ENCODE measurements around the gene RNF157. TPM values are rescaled to one million over a fixed set of nuclear protein-coding genes. Genes with fewer than 3 reads are reported as not detected.

RNF157 gene
- total and polyA plus RNA-seq, 2 of the 13 experiments (the other 11 are each of a cell fraction or from before 2014, with no cell fraction given) = 0.44 to 1.5 TPM

DNA sequence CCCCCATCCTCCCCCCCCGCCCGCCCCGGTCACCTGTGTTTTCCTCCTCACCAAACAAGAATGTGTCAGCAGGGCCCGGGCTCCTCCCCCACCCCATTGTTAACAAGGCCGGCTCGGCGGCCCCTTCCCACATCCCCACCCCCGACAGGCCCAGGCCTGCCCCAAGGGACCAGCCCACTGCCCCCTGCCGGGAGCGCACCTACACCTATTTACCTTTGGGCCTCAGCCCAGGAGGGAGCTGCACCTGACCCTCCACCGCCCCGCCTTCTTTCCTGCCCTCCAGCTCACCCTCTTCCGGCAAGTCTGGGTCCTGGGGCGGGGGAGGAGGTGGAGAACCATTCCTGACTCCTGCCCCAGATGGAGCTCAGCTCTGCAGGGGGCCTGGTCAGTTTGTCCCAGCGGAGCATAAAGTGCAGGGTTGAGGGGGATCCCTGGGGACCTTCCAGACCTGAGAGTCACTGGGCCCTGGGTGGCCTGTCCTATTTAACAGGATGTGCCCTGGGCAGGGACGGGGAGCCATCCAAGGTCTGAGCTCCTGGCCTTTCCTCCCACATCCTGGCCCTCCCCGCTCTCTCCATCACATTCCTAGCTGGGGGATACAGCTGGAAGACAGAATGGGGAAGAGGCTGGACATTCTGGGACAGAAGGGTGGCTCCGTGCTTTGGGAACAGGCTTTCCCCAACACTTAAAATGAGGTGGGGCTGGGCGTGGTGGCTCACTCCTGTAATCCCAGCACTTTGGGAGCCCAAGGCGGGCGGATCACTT, 107.5 kb downstream of the RNF157 start (continued):
- no peak for TF ChIP-seq HHEX (CRISPR knock-in tag; IDR thresholded peaks at IDR 0.05)
- no peak for TF ChIP-seq ZNF101 (CRISPR knock-in tag; IDR thresholded peaks at IDR 0.05; ENCODE audit: borderline replicate concordance, low read depth)
- no peak for TF ChIP-seq POGZ (CRISPR knock-in tag; IDR thresholded peaks at IDR 0.05)
- TF ChIP-seq SP5 (CRISPR knock-in tag; IDR thresholded peaks at IDR 0.05; ENCODE audit: borderline replicate concordance, low read depth) = peak; percentile 98
- no peak for TF ChIP-seq NR2C2 (CRISPR knock-in tag; IDR thresholded peaks at IDR 0.05; ENCODE audit: borderline replicate concordance)
- TF ChIP-seq EHMT2 (IDR thresholded peaks at IDR 0.05; ENCODE audit: borderline replicate concordance, low read depth, low read length) = no peak
- no peak for TF ChIP-seq TMF1 (CRISPR knock-in tag; IDR thresholded peaks at IDR 0.05; ENCODE audit: low read depth)
- no peak for TF ChIP-seq BRCA1 (CRISPR knock-in tag; IDR thresholded peaks at IDR 0.05)
- 0 out of 2 replicates have a peak, but pooled peaks have one; percentile 14 for TF ChIP-seq ZFP1 (CRISPR knock-in tag; IDR thresholded peaks at IDR 0.05)
- TF ChIP-seq ISX (CRISPR knock-in tag; conservative IDR thresholded peaks at IDR 0.05) = no peak
- no peak for TF ChIP-seq ZNF138 (CRISPR knock-in tag; IDR thresholded peaks at IDR 0.05; ENCODE audit: low read depth)
- peak; percentile 34; the same call in 1 of the 2 replicates for TF ChIP-seq NRL (CRISPR knock-in tag; IDR thresholded peaks at IDR 0.05; ENCODE audit: borderline replicate concordance)
- TF ChIP-seq ZNF761 (CRISPR knock-in tag; conservative IDR thresholded peaks at IDR 0.05) = no peak
- no peak for TF ChIP-seq SUZ12 (IDR thresholded peaks at IDR 0.05; ENCODE audit: low read depth, low read length)
- no peak for TF ChIP-seq ZFP90 (CRISPR knock-in tag; IDR thresholded peaks at IDR 0.05; ENCODE audit: borderline replicate concordance)
- no peak for TF ChIP-seq RAD51 (IDR thresholded peaks at IDR 0.05; ENCODE audit: borderline replicate concordance)
- TF ChIP-seq HMGXB3 (CRISPR knock-in tag; IDR thresholded peaks at IDR 0.05; ENCODE audit: borderline replicate concordance) = no peak
- peak; percentile 76; the same call in 1 of the 2 replicates for TF ChIP-seq ZNF792 (CRISPR knock-in tag; IDR thresholded peaks at IDR 0.05)
- TF ChIP-seq ZZZ3 (CRISPR knock-in tag; IDR thresholded peaks at IDR 0.05; ENCODE audit: borderline replicate concordance) = no peak
- TF ChIP-seq REXO4 (CRISPR knock-in tag; IDR thresholded peaks at IDR 0.05; ENCODE audit: borderline replicate concordance) = no peak
- TF ChIP-seq KLF6 (CRISPR knock-in tag; IDR thresholded peaks at IDR 0.05) = no peak
- TF ChIP-seq GPN1 (CRISPR knock-in tag; IDR thresholded peaks at IDR 0.05; ENCODE audit: borderline replicate concordance) = no peak
- no peak for TF ChIP-seq E2F2 (CRISPR knock-in tag; IDR thresholded peaks at IDR 0.05; ENCODE audit: borderline replicate concordance)
- TF ChIP-seq HES4 (CRISPR knock-in tag; IDR thresholded peaks at IDR 0.05; ENCODE audit: borderline replicate concordance) = no peak
- TF ChIP-seq, protein P1, sequence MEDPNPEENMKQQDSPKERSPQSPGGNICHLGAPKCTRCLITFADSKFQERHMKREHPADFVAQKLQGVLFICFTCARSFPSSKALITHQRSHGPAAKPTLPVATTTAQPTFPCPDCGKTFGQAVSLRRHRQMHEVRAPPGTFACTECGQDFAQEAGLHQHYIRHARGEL (CRISPR knock-in tag; IDR thresholded peaks at IDR 0.05) = 0 out of 2 replicates have a peak, but pooled peaks have one; percentile 61
- no peak for TF ChIP-seq ZNF790 (CRISPR knock-in tag; IDR thresholded peaks at IDR 0.05; ENCODE audit: borderline replicate concordance)
